ENCODE measurements around the gene MRPL44.
A peak's percentile ranks its signal among the peaks of the same experiment; 100 is the strongest.
"Not testable (repeated sequence)": the region's sequence is repeated elsewhere in the genome, so short reads cannot be mapped to it uniquely, and the experiment has no call there.

The MRPL44 gene

GRCh38 chr2:223971731-223972130 lies 14.5 kb downstream of the MRPL44 start:
- DNase-seq (ENCODE audit: low read depth in 2 of 2): no peak

GRCh38 chr2:223972656-223973102 lies 15.4 kb downstream of the MRPL44 start:
- no peak for DNase-seq (ENCODE audit: low read depth in 2 of 2)

- DNase-seq (ENCODE audit: low read depth in 2 of 2): no peak
These were observed 16.3 kb downstream of the MRPL44 start for GRCh38 chr2:223973606-223974005.

GRCh38 chr2:223976635-223977226 lies 19.5 kb downstream of the MRPL44 start:
- DNase-seq (ENCODE audit: low read depth in 2 of 2): no peak

- no peak for DNase-seq (ENCODE audit: low read depth in 2 of 2)
These were observed 21.2 kb downstream of the MRPL44 start for GRCh38 chr2:223978451-223978850.

GRCh38 chr2:223979730-223980396 lies 22.6 kb downstream of the MRPL44 start:
- no peak for DNase-seq (ENCODE audit: low read depth in 2 of 2)

- DNase-seq (ENCODE audit: low read depth in 2 of 2): no peak
These were observed 23.1 kb downstream of the MRPL44 start for GRCh38 chr2:223980397-223980735.

- no peak for DNase-seq (ENCODE audit: low read depth in 2 of 2)
These were observed 23.5 kb downstream of the MRPL44 start for GRCh38 chr2:223980803-223981202.

- DNase-seq (ENCODE audit: low read depth in 2 of 2): no peak
These were observed 24.0 kb downstream of the MRPL44 start for GRCh38 chr2:223981241-223981640.

- no peak for DNase-seq (ENCODE audit: low read depth in 2 of 2)
These were observed 32.1 kb downstream of the MRPL44 start for GRCh38 chr2:223989206-223989855.

- DNase-seq (ENCODE audit: low read depth in 2 of 2): no peak
These were observed 32.6 kb downstream of the MRPL44 start for GRCh38 chr2:223989856-223990232.

GRCh38 chr2:223991611-223992010 lies 34.3 kb downstream of the MRPL44 start:
- no peak for DNase-seq (ENCODE audit: low read depth in 2 of 2)

- DNase-seq (ENCODE audit: low read depth in 2 of 2): peak; percentile 14 to 27
These were observed 36.5 kb downstream of the MRPL44 start for GRCh38 chr2:223993634-223994232.

- DNase-seq (ENCODE audit: low read depth in 2 of 2): no peak
These were observed 37.4 kb downstream of the MRPL44 start for GRCh38 chr2:223994562-223995162.

GRCh38 chr2:223995569-223995968 lies 38.3 kb downstream of the MRPL44 start:
- no peak for DNase-seq (ENCODE audit: low read depth in 2 of 2)

GRCh38 chr2:223996391-223996790 lies 39.1 kb downstream of the MRPL44 start:
- no peak for DNase-seq (ENCODE audit: low read depth in 2 of 2)

GRCh38 chr2:223997938-223998337 lies 40.7 kb downstream of the MRPL44 start:
- DNase-seq (ENCODE audit: low read depth in 2 of 2): no peak

GRCh38 chr2:223998948-223999347 lies 41.7 kb downstream of the MRPL44 start:
- no peak for DNase-seq (ENCODE audit: low read depth in 2 of 2)

GRCh38 chr2:223999862-224000261 lies 42.6 kb downstream of the MRPL44 start:
- DNase-seq (ENCODE audit: low read depth in 2 of 2): no peak

- DNase-seq (ENCODE audit: low read depth in 2 of 2): not testable (repeated sequence)
These were observed 43.4 kb downstream of the MRPL44 start for GRCh38 chr2:224000662-224001061.

- no peak for DNase-seq (ENCODE audit: low read depth in 2 of 2)
These were observed 46.9 kb downstream of the MRPL44 start for GRCh38 chr2:224004105-224004695.

GRCh38 chr2:224008702-224009261 lies 51.5 kb downstream of the MRPL44 start:
- no peak for DNase-seq (ENCODE audit: low read depth in 2 of 2)

All from stimulated activated CD8-positive, alpha-beta memory T cell treated with anti-CD3 and anti-CD28 coated beads, Interleukin-15, amount 100 ng/mL, for 48 hours (primary cell).